Measurements from ENCODE around the gene SMARCD3.
A peak's percentile ranks its signal among the peaks of the same experiment; 100 is the strongest.

SMARCD3 gene

DNA sequence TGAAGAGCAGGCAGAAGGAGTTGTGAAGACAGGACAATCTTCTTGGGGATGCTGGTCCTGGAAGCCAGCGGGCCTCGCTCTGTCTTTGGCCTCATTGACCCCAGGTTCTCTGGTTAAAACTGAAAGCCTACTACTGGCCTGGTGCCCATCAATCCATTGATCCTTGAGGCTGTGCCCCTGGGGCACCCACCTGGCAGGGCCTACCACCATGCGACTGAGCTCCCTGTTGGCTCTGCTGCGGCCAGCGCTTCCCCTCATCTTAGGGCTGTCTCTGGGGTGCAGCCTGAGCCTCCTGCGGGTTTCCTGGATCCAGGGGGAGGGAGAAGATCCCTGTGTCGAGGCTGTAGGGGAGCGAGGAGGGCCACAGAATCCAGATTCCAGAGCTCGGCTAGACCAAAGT is 14.7 kb downstream of the SMARCD3 start:
- DNase-seq = no peak

DNA sequence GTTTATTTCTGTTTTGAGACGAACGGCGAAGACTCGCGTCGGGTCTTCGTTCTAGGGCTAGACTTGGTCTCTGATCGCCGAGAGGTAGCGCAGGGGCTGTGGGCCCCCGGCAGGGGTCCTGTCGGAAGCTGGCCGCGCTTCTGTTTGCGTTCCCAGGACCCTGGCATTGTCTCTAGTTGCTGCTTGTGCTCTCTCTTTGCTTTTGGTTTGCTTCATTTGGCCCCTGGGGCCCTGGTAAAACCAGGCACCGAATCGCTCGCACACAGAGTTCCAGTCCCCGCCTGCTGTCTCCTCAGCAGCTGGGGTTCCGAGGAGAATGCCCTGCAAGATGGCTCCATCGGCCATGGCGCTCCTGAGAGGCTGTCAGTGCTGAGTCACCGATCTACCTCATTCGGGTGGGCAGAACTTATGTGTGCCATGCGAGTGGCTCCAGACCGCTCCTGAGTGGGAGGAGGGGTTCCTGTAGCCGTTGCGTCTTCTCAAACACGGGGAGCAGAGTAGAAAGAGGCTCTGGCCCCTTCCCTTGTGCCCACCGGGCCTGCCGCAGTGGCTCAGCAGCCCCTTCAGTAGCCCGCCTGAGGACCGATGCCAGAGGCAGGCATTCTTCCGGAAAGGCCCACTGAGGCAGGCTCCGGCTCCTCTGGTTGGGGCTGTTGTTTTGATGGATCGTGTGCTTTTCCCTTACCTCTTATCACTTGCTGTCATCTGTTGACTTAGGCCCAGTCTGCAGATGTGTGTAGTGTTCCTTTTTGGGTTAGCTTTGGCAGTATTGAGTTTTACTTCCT is 15.4 kb downstream of the SMARCD3 start:
- peak; percentile 76 for DNase-seq

DNA sequence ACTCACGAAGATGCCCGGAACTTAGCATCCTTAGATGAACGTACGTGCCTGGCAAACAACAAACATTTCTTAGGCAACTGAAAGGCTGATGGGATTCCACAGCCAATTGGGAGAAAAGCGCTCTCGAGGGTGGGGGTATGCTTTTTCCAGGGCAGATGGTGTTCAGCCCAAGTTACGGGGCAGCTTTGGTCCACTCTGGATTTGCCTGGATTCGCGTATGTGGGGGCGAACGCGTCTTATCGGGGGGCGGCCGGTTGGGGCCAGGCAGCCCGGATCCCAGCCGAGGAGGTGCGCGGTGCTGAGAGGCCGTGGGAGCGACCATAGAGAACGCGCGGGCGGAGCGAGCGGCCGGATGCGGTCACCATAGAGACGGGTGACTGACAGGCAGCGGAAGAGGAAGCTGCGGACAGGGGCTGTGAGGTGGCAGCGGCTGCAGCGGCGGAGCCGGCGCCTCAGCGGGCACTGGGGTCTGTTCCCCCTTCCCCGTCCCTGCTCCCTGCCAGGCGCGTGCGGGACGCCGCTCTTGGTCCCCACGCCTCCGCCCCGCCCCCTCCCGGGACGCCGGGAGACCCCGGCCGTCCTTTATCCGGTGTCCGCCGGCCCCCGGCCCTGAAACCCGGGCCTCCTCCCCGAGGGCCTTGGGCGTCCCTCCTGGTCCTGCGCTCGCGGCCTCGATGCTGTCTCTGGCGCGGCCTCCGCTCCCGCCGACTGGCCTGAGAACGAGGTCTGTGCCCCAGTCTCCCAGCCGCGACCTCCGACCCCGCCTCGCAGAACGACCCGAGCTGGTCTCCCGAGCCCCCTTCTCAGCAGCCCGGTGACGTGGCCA is 16.2 kb downstream of the SMARCD3 start, which contains the start of gene CHPF2:
CHPF2 (plus strand) TSS at position 393 of the 826 bp plus-strand sequence. CDS start 1,529 bp downstream, outside the sequence.
- peak; percentile 83 for DNase-seq

DNA sequence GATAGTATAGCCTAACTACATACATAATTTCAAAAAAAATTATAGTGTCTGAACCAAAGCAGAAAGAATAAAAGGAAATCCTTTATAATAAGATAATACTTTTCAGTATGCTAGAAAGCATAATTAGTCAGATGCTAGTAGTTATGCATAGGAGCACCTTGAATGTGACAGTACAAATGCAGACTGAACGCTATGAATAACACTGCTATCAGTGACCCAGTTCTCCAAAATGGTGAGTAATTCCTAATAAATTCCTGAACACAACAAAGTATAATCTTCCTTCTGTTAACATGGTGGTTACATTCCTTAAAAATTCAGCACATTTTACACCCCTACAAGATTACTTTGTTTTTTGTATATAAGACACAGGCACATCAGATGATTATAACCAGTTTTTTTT is 17.4 kb downstream of the SMARCD3 start:
- DNase-seq = no peak

DNA sequence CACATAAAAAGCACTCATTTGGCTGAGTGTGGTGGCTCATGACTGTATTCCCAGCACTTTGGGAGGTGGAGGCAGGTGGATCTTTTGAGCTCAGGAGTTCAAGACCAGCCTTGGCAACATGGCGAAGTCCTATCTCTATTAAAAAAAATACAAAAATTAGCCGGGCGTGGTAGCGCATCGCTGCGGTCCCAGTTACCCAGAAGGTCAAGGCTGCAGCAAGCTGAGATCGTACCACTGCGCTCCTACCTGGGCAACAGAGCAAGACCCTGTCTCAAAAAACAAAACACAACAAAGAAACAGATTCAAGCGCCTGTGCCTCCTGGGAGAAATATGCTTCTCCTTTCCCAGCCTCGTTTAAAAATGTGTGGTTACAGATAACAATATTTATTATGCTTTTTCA is 19.2 kb downstream of the SMARCD3 start:
- DNase-seq = no peak

DNA sequence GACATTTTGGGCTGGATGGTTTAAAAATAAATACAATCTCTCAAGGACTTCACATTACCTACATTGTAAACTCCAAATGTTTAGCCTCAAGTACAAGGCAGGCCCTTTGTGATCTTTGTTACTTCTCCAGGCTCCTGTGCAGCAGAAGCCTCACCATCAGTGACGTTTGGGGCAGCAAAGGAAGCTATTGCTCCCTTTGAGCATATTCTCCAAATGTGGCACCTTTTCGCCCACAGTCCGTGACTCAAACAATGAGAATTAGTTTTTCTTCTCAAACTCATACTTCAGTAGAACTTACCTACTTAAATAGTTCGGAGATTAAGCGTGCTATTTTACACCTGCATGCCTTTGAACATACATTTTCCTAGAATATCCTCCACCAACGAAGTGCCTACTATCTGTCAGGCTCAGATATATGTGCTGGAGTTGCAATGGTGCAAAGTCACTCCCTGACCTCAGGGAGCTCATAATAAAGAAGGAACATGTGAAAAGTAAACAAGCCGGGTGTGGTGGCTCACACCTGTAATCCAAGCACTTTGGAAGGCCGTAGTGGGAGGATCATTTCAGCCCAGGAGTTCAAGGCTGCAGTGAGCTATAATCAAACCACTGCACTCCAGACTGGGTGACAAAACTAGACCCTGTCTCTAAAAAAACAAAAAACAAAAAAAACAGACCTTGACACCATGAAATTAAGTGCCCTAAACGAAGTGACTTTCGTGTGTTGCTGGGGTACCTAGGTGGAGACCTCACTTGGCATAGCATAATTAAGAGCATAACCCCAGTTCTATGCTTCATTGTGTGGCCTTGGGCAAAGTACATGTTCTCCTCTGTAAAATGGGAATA is 20.2 kb downstream of the SMARCD3 start:
- no peak for DNase-seq

DNA sequence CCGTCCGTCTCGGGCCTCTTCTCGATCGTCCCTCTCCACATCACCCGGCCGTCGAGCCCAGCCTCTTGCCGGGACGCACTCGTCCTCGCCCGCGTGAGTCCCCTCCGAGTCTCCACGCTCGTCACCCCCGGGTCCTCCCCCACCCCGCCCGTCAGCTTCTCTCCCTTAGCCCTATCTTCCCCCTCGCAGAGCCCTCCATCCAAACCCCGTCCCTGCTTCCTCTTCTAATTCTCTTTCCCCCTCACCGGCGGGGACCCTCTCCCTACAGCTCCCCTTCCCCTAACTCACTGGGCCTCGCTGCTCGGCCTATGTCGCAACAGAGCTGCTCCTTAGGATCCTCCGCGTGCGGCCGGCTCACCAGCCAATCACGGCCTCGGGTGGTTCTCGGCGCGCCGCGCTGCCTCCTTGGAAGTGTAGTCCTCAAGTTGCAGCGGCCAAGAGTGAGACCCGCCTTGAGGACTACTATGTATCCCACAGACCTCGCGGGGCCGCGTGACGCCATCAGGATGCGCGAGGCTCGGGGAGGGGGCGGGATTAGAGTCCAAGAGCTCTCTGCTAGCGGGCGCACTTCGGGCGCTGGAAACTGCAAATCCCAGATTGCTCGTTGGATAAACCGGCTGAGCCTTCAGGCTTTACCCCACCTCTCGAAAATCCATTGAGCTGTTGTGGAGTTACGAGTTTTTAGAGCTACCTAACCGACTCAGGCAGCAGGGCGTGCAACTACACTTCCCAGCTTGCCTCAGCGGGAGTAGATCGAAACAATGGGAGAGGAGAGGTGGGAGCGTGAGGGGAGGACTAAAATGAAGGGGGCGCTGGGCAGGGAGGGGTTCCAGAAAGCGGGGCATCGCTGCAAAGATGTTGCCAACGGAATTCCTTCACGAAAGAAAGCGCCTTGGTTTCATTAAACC is 21.4 kb downstream of the SMARCD3 start, which contains the start of gene ABCF2:
ABCF2 (minus strand) TSS at position 331 of the 908 bp plus-strand sequence. CDS start 747 bp downstream, outside the sequence.
- DNase-seq = peak; percentile 99

DNA sequence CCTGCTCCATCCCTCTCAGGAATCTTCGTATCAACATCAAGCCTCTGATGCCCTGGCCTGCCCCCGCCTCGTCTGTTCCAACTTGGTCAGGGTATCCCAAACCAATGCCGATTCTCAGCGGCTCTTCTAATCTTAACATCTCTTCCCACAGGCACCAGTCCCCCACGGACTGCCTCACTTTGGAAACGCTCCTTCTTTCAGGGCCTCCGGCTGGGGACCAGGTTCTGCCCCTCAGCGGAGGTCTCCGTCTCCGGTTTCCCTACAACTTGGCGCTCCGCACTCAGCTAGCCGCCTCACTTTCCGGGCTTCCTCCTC is 22.0 kb downstream of the SMARCD3 start:
- DNase-seq = no peak

DNA sequence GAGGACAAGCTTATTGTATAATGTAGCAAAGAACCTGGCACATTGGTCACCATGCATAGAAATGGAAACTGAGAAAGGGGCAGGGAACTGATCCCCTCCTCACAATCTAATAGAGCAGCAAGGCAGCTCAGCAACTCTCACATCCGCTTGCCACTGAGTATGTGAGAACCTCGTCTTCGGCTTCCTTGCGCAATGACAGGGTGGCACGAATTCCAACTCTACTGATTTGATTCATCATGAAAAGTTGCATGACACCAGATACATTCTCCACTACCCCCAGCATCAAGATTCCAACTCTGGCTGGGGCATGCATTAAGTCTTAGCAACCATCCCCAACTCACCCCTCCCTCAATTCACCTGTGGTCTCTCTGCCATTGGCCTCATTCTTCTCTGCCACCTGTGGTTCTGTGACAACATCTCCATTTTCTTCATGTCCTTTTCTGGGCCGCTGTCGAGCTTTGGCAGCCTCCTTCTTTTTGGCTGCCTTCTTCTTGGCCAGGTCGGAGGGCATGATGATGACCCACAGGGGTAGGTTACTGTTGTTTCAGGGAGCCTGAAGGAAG is 22.5 kb downstream of the SMARCD3 start:
- no peak for DNase-seq

DNA sequence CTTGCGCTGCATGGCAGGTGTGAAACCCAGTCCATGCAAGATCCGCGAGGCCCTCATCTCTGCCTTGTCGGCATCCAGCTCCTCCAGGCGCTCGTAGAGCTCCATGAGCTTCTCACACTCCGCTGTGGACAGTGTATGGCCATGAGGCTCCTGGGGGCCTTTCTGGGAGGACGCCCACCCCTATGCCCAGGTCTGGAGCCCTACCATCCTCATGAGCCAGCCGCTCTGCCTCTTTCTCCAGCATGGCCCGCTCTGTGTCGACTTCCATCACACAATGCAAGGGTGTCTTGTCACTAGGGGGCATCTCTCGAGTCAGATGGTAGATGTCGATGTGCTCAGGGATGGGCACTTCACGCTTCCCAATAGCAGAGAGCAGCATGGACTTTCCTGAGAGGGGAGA is 24.8 kb downstream of the SMARCD3 start:
- no peak for DNase-seq

DNA sequence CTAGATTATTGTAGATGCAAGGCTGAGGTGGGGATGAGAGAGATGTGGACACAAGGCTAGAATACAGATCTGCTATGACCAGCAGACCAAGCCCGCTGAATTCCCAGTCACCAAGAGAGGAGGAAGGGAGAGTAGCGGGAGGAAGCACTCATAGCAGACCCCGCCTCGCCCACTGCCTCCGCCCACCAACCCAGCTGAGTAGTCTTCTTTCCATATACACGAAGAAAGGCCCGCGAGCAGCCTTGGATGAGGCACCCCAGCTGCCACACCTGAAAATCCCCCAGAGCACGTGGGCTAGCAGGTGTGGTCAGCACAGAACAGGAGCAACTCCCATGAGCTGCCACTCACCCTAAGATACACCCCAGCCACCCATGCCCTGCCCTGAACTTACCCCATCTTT is 30.3 kb downstream of the SMARCD3 start:
- DNase-seq = no peak

DNA sequence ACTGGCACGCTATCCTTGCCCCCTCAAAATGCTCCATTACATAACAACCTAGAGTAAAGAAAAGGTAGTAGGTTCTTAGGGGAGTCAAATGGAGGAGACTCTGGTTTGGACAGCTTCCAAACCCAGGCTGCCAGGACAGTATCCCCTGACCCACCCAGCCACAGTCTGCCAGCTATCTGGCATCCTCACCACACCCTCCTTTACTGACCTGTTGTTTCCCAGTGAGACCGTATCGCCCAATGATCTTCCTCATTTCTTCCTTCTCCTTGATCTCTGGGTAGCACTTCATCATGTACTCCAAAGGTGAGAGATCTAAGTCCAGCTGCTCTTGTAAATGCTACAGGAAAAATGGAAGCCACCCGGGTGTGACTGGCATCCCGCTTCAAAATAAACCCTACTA is 33.1 kb downstream of the SMARCD3 start:
- no peak for DNase-seq

DNA sequence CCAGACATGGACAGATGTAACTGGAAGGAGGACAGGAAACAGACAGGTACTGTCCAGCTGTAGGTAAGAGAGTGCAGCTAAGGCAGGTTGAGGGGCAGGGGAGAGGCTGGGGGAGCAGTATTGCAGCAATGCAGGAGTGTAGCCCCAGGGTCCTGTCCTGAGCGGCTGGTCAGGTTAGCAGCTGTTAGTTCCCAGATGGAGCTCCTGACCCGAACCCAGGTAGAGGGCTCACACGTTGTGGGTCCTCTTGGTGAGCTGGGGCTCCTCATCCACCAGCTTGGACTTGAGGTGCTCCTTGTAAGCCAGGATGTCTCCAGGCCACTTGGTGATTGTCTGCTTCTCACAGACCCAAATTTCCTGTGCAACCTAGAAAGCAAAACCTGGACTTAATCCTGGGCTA is 34.7 kb downstream of the SMARCD3 start:
- no peak for DNase-seq

DNA sequence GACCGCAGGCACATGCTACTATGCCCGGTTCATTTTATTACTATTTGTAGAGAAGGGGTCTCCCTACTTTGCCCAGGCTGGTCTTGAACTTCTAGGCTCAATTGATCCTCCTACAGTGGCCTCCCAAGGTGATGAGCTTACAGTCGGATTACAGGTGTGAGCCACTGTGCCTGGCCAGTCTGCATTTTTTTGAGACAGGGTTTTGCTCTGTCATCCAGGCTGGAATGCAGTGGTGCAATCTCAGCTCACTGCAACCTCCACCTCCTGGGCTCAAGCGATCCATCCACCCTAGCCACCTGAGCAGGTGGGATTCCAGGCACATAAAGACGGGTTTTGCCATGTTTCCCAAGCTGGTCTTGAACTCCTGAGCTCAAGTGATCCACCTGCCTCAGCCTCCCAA is 35.9 kb downstream of the SMARCD3 start:
- DNase-seq = no peak

DNA sequence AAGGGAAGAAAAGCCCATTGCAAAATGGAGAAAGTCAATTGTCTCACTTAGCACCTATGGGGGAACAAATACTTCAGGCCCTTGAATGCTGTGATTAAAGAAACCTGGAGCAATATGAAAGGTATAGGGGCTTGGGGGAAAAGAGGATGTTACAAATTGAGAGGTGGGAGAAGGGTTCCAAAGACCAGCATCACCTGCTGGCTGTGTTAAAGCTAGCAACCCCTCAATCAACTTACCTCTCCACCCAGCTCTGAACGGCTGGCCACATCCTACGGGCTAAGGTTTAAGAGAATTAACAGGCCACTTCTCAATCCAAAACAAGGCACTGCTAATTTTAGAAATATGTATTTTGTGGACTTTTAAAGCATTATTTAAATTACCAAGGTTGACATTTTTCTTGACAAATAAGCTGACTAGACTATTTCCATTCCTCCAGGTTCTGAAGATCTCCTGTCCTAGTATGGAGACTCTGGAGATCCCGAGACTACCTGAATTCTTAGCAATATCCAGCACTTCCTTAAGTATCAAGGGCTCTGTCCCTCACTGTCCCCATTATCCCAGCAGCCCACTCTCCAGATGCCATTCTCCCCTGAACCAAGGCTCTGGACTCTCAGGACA is 37.2 kb downstream of the SMARCD3 start:
- DNase-seq = no peak

DNA sequence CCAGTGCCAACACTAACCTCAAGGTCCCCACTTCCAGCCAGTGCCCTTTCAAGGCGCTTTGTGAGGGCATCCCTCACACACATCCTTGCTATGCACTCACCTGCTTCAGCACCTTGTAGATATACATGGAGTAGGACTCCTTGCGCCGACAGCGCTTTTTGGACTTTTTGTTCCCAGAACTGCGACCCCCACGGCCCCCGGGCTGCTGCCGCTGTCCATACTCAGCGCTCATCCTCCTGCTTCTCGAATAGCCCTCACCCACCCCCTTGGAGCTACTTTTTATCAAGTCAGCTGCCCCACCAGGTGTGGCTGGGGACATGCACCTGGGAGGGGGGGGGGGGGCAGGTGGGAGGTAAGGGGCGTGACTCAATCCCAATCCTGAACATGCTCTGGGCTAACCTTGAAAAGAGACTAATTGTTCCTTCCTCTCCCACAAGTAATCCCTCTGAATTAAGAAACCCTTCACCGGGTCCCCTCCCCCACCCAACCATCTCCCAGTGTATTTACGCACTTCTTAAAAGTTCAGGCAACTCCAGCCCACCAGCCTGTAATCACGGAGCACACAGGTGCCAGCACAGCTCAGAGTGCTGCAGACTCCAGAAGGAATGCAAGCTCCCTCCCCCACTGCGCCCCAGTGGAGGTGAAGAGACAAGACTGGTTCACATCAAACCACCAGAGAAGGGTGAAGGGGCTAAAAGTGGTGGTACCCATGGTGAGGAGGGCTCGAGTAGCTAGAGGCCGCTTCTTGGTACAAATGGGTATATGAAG is 38.2 kb downstream of the SMARCD3 start, which contains the start of gene H2BK1:
H2BK1 (minus strand) TSS at position 402 of the 768 bp plus-strand sequence; CDS start at position 232, 170 bp downstream.
- no peak for DNase-seq

DNA sequence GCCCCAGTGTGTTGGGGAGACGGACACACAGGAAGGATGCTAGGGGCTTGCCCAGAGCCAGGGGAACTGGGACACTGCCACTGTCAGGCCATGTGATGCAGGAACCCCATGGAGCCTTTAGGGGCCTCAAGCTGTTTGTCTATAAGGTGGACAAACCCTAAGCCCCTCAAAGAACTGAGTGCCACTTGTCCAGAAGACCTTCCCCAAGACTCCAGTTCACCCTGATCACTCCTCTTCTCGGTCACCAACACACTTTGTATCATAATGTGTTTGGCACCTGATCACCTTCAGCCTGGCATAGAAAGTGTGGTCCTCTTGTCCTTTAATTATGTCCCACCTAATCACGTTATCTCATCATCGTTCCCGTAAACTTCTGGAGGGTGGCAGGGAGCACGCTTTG is 38.9 kb downstream of the SMARCD3 start:
- no peak for DNase-seq

DNA sequence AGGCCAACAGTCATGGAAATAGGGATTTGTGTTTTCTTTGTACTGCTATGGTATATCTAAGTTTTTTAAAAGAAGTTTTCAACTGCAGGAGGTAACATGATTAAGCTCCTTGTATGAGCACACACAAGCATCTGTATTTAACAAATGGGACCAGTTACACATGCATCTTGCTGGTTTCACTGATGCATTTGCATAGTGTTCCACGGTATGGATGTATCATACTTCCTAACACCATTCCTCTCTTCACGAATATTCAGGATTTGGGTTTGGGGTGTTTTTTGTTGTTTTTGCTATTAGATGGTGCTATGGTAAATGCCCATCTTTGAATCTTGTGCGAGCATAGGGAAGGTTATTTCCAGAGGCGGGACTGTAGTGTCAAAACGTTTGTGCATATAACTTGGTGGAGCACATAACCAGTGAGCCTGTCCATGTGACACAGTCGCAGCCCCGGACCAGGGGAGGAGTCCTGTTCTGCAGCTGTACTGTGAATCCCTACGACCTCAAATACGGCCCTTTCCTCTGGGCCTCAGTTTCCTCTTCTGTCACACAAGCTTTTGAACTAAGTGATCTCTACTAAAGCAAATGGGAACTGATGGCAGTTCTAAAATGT is 40.1 kb downstream of the SMARCD3 start:
- DNase-seq = no peak

DNA sequence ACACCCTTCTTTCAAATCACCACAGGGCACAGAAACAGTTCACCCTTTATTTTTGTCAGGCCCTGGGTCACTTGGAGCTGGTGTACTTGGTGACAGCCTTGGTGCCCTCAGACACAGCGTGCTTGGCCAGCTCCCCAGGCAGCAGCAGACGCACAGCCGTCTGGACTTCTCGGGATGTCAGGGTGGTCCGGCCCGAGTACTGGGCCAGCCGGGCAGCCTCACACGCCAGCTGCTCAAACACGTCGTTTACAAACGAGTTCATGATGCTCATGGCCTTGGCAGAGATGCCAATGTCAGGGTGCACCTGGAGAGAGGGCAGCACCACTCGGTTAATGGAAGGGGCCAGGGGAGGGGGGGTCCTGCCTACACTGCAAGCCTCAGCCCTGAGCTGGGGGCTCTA is 40.7 kb downstream of the SMARCD3 start:
- DNase-seq = no peak

DNA sequence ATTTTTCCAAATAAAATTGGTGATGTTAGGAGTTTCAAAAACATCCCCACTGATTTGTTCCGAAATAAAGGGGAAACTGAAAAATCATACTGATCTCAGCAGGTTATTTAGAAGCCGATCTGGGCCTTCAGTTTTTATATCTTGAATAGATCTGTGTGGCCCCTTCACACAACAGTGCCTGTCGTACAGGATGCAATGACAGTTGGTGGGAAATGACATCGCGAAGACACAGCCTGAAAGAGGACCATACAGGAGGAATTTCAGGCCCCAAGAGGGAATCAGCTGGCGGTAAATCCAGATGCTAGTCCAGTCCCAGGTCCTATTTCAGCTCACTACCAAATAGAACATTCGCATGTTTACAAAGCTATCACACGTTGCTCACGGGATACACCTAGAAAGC is 41.2 kb downstream of the SMARCD3 start:
- DNase-seq = no peak
